GM23338 (cell line): Measurements from ENCODE around the gene CIITA. TPM values are rescaled to one million over a fixed set of nuclear protein-coding genes. Genes with fewer than 3 reads are reported as not detected.

Experiments
- ATAC-seq: fragments of 200-7000 bp; cut with Tn5 transposase; 3 replicates; pipeline ENCODE4 v1.9.1; 2020
- DNase-seq: peaks from one replicate; pipeline ENCODE4 v3.0.0-alpha.2; 2015; ENCODE audit warnings: low spot score
- H2AFZ ChIP-seq: fragments of 200-600 bp; sonication (generic); 2 replicates; pipeline ENCODE4 v1.8.0; 2016; ENCODE audit warnings: antibody characterized with exemption, mild to moderate bottlenecking, moderate library complexity
- H3F3A ChIP-seq: fragments of 200-600 bp; sonication (generic); replicated peaks from 2 replicates; pipeline ENCODE4 v1.8.0; 2017; ENCODE audit warnings: antibody characterized with exemption, mixed run types, low read depth
- H3K27ac ChIP-seq: fragments of 200-600 bp; sonication (generic); 2 replicates; pipeline ENCODE4 v1.6.1; 2016; ENCODE audit warnings: low read depth
- H3K27me3 ChIP-seq: fragments of 200-600 bp; sonication (generic); 2 replicates; pipeline ENCODE4 v1.8.0; 2016; ENCODE audit warnings: mild to moderate bottlenecking, mixed run types, moderate library complexity; ENCODE audit not compliant: insufficient read depth
- H3K36me3 ChIP-seq: fragments of 200-600 bp; sonication (generic); 2 replicates; pipeline ENCODE4 v1.8.0; 2016; ENCODE audit warnings: mild to moderate bottlenecking; ENCODE audit not compliant: insufficient read depth
- H3K4me1 ChIP-seq: fragments of 200-600 bp; sonication (generic); 2 replicates; pipeline ENCODE4 v1.8.0; 2016; ENCODE audit warnings: mild to moderate bottlenecking, moderate library complexity; ENCODE audit not compliant: insufficient read depth
- H3K4me2 ChIP-seq: fragments of 200-600 bp; sonication (generic); 2 replicates; pipeline ENCODE4 v1.7.1; 2017; ENCODE audit warnings: mixed run types
- H3K4me3 ChIP-seq: fragments of 200-600 bp; sonication (generic); 2 replicates; pipeline ENCODE4 v1.6.1; 2016; ENCODE audit warnings: mixed run types
- H3K79me2 ChIP-seq: fragments of 200-600 bp; sonication (generic); replicated peaks from 2 replicates; pipeline ENCODE4 v1.8.0; 2017; ENCODE audit warnings: mild to moderate bottlenecking; ENCODE audit not compliant: insufficient read depth
- H3K9me2 ChIP-seq: fragments of 200-600 bp; sonication (generic); 2 replicates; pipeline ENCODE4 v1.8.0; 2017; ENCODE audit not compliant: insufficient read depth
- H4K20me1 ChIP-seq: fragments of 200-600 bp; sonication (generic); replicated peaks from 2 replicates; pipeline ENCODE4 v1.8.0; 2017; ENCODE audit warnings: mild to moderate bottlenecking; ENCODE audit not compliant: insufficient read depth
- H3K27ac Mint-ChIP-seq: 2 replicates; pipeline ENCODE4 v1.8.0; 2020; ENCODE audit warnings: inconsistent platforms, mild to moderate bottlenecking, moderate library complexity, mixed read lengths
- H3K27me3 Mint-ChIP-seq: 3 replicates; pipeline ENCODE4 v1.8.0; 2022; ENCODE audit warnings: low read depth, mild to moderate bottlenecking, moderate library complexity, mixed read lengths, inconsistent platforms; ENCODE audit not compliant: insufficient read depth, poor library complexity
- H3K36me3 Mint-ChIP-seq: 3 replicates; pipeline ENCODE4 v1.8.0; 2021; ENCODE audit warnings: low read depth, mild to moderate bottlenecking, inconsistent platforms, moderate library complexity, mixed read lengths
- H3K4me1 Mint-ChIP-seq: 3 replicates; pipeline ENCODE4 v1.8.0; 2020; ENCODE audit warnings: mild to moderate bottlenecking, inconsistent platforms, mixed read lengths
- H3K4me3 Mint-ChIP-seq: 3 replicates; pipeline ENCODE4 v1.8.0; 2021; ENCODE audit warnings: moderate library complexity, mild to moderate bottlenecking, inconsistent platforms, mixed read lengths
- H3K9me3 Mint-ChIP-seq: 3 replicates; pipeline ENCODE4 v1.8.0; 2020; ENCODE audit warnings: moderate library complexity, mild to moderate bottlenecking, inconsistent platforms, mixed read lengths
- CREB1 ChIP-seq: fragments of 250-450 bp; sonication (Bioruptor Pico); IDR thresholded peaks from 2 replicates; pipeline ENCODE4 v1.5.0; 2020; ENCODE audit warnings: low read depth, mild to moderate bottlenecking, moderate library complexity
- EZH2 ChIP-seq: fragments of 200-600 bp; sonication (generic); IDR thresholded peaks from one replicate; pipeline ENCODE4 v1.8.0; 2017; ENCODE audit warnings: antibody characterized with exemption, mild to moderate bottlenecking, low read depth; ENCODE audit not compliant: unreplicated experiment
- EZH2phosphoT487 ChIP-seq: fragments of 200-600 bp; sonication (generic); IDR thresholded peaks from one replicate; pipeline ENCODE4 v1.8.1; 2018; ENCODE audit warnings: antibody characterized with exemption; ENCODE audit not compliant: unreplicated experiment
- POLR2AphosphoS5 ChIP-seq: IDR thresholded peaks from 2 replicates; pipeline ENCODE4 v1.6.1; 2016; ENCODE audit warnings: antibody characterized with exemption, low read depth
- ZNF114 ChIP-seq: fragments of 250-450 bp; sonication (Bioruptor Pico); IDR thresholded peaks from 2 replicates; pipeline ENCODE4 v1.5.0; 2020; ENCODE audit warnings: mild to moderate bottlenecking, moderate library complexity
- ZNF331 ChIP-seq: fragments of 250-450 bp; sonication (Bioruptor Pico); IDR thresholded peaks from 2 replicates; pipeline ENCODE4 v1.5.0; 2020; ENCODE audit warnings: low read depth, mild to moderate bottlenecking, moderate library complexity
- ZNF462 ChIP-seq: fragments of 250-450 bp; sonication (Bioruptor Pico); IDR thresholded peaks from 2 replicates; pipeline ENCODE4 v1.5.0; 2020; ENCODE audit warnings: mild to moderate bottlenecking, moderate library complexity
- polyA plus RNA-seq: library from polyadenylated mRNA; unstranded; fragments of >200 nt; fragmentation: Nextera tagmentation; extraction: Ambion mirVana; gene quantifications from 2 replicates; pipeline ENCODE4 v1.2.1, GENCODE V29; 2016
- total RNA-seq: library from RNA; depleted of rRNA; stranded (reverse); fragments of >200 nt; shearing (Covaris generic); gene quantifications from 2 replicates; pipeline ENCODE4 v1.2.3, GENCODE V29; 2014

Gene CIITA
- total and polyA plus RNA-seq, 2 experiments from 2014 or later = 0.10 to 0.57 TPM

GRCh38 chr16:10972819-10973464, 95.9 kb downstream of the CIITA start:
- H3K27me3 Mint-ChIP-seq = peaks cover 2% of the 10 kb centered on the region
- H3K79me2 ChIP-seq = no peaks in the 10 kb centered on the region
- H3K9me3 Mint-ChIP-seq = no peaks in the 10 kb centered on the region
- H2AFZ ChIP-seq = no peak overlapping the region
- no peaks in the 10 kb centered on the region for H3K4me1 ChIP-seq
- DNase-seq (no peak), ATAC-seq (no peak)
- H3K27ac Mint-ChIP-seq = no peak overlapping the region
- peaks cover 6% of the 10 kb centered on the region; the same call in 1 of the 3 replicates for H3K4me1 Mint-ChIP-seq
- H3K36me3 Mint-ChIP-seq = no peaks in the 10 kb centered on the region; the same call in 2 of the 3 replicates
- peaks cover 3% of the 10 kb centered on the region; the same call in 1 of the 2 replicates for H3K36me3 ChIP-seq
- no peak overlapping the region for H3K4me3 Mint-ChIP-seq
- H3F3A ChIP-seq = no peaks in the 10 kb centered on the region
- no peak overlapping the region for H3K4me2 ChIP-seq
- H4K20me1 ChIP-seq = no peaks in the 10 kb centered on the region
- no peaks in the 10 kb centered on the region for H3K27me3 ChIP-seq
- TF ChIP-seq ZNF114 (CRISPR knock-in tag) (no peak), EZH2phosphoT487 (no peak), EZH2 (no peak), CREB1 (CRISPR knock-in tag) (no peak), ZNF462 (CRISPR knock-in tag) (no peak), ZNF331 (CRISPR knock-in tag) (no peak), POLR2AphosphoS5 (no peak)
- no peak overlapping the region for H3K4me3 ChIP-seq
- H3K9me2 ChIP-seq = no peaks in the 10 kb centered on the region
- H3K27ac ChIP-seq = no peak overlapping the region
